ENCODE measurements around the gene KCNG4. TPM values are rescaled to one million over a fixed set of nuclear protein-coding genes. Genes with fewer than 3 reads are reported as not detected.

Gene KCNG4, protein sequence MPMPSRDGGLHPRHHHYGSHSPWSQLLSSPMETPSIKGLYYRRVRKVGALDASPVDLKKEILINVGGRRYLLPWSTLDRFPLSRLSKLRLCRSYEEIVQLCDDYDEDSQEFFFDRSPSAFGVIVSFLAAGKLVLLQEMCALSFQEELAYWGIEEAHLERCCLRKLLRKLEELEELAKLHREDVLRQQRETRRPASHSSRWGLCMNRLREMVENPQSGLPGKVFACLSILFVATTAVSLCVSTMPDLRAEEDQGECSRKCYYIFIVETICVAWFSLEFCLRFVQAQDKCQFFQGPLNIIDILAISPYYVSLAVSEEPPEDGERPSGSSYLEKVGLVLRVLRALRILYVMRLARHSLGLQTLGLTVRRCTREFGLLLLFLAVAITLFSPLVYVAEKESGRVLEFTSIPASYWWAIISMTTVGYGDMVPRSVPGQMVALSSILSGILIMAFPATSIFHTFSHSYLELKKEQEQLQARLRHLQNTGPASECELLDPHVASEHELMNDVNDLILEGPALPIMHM
- not detected in 2 replicates for total RNA-seq

DNA sequence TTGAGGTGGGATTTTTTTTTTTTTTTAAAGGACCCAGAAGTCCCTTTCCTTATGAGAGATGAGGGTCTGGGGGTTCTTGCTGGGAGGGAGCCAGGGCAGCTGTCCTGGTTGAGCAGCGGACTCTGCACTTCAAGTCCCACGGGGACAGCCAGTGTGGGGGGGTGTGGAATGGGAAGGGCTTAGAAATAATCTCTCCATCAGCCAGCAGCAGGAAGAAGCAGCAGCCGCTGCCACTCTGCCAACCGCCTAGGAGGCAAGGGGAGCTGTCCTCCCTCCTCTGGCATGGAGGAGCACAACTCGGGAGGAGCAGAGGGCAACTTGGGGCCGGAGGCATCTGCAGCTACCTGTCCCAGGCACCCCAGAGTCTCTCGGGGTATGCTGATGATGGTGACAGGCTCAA is at the start of gene KCNG4:
KCNG4 (minus strand) TSS at position 104 of the 400 bp plus-strand sequence. CDS start 2,527 bp downstream, outside the sequence.

DNA sequence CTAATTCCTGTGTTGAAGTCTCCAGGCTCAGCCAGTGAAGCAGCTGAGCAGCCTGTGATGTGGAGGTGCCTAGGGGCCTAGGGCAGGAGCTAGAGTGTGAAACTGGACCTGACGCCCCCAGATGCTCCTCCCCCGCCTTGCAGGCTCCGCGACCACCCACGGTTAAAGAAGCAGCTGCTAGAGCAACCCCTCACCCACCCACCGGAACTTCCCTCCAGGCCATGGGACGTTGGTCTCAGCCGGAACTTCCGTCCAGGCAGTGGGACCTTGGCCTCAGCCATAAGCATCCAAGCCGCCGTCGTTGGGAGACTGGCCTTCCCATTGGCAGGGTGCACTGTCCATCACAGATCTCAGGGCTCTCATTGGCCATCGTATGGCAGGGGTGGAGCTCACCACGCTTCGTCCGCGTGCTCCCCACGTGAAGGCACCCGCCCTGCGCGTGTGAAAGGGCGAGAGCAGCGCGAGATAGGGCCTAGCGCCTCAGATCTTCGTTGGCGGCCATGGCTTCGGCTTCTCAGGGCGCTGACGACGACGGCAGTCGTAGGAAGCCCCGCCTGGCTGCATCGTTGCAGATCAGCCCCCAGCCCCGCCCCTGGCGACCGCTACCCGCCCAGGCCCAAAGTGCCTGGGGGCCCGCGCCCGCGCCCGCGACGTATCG is 49.0 kb downstream of the KCNG4 start, which contains the start of gene ADAD2:
ADAD2 (plus strand) TSS at position 427 of the 658 bp plus-strand sequence; CDS start at position 501, 74 bp downstream.

DNA sequence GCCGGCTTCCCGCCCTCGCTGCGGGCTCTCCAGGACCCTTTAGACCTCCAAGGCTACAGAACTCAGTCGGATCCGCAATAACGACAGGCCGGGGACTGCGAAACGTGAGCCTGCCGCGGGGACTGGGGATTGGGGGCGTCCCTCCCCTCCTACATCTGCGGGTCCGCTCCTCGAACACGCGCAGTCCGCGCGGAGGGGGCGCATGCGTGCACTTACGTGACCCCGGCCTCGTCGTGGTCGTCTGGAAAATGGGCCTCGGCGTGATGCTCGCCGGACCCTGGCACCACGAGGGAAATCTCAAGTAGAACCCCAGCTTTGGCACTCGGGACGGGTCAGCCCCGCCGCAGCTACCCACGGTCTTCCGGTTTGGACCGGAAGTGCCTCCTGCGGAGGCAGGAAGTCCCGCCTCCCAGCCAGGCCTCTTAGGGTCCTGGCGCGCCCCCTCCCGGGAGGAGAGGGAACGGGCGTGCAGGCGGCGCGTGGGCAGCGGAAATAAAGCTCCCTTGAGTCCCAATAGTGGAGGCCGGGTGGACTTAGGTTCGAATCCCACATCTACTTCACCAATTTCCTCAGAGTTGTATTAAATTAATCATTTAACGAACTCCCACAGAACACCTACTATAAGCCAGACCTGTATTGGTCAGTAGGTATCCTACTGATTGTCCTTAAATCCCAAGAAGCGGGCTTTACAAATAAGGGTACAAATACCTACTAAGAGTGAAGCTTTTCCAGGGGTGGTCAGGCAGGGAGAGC is 53.0 kb downstream of the KCNG4 start, which contains the start of gene TAF1C:
TAF1C (minus strand) TSS at position 373 of the 753 bp plus-strand sequence. CDS start 2,069 bp downstream, outside the sequence.

Other genes starting within 250 kb of the KCNG4 start
- not detected in 2 replicates for gene SLC38A8, start 197.2 kb downstream of the KCNG4 start, total RNA-seq
- 156 and 158 TPM in 2 replicates for gene MBTPS1, start 123.1 kb downstream of the KCNG4 start, total RNA-seq
- gene HSDL1, start 94.8 kb downstream of the KCNG4 start, total RNA-seq: 28.2 and 34.7 TPM in 2 replicates
- gene DNAAF1, start 94.7 kb downstream of the KCNG4 start, total RNA-seq: under 0.01 TPM in 1 of 2 replicates, not detected in the other
- gene TAF1C, start 53.0 kb downstream of the KCNG4 start, total RNA-seq: 15.7 and 19.0 TPM in 2 replicates
- not detected in 2 replicates for gene ADAD2, start 48.9 kb downstream of the KCNG4 start, total RNA-seq
- gene WFDC1, start 54.9 kb upstream of the KCNG4 start, total RNA-seq: 0.05 and 12.5 TPM in 2 replicates
- not detected in 2 replicates for gene ATP2C2, start 128.5 kb upstream of the KCNG4 start, total RNA-seq